MG63 (cell line): ENCODE data around the gene CDH23. TPM values are rescaled to one million over a fixed set of nuclear protein-coding genes. Genes with fewer than 3 reads are reported as not detected.
"Not testable (repeated sequence)": the region's sequence is repeated elsewhere in the genome, so short reads cannot be mapped to it uniquely, and the experiment has no call there.

Experiments
- DNase-seq: peaks from one replicate; pipeline ENCODE4 v3.0.0-alpha.2; 2020
- H3K27me3 ChIP-seq: fragments of 250-450 bp; sonication (Bioruptor Pico); 2 replicates; pipeline ENCODE4 v1.5.1; 2020; ENCODE audit warnings: mild to moderate bottlenecking, moderate library complexity
- H3K36me3 ChIP-seq: fragments of 250-450 bp; sonication (Bioruptor Pico); 2 replicates; pipeline ENCODE4 v1.5.1; 2020; ENCODE audit warnings: mild to moderate bottlenecking, moderate library complexity
- H3K4me3 ChIP-seq: fragments of 250-450 bp; sonication (Bioruptor Pico); 2 replicates; pipeline ENCODE4 v1.5.1; 2020; ENCODE audit warnings: mild to moderate bottlenecking, moderate library complexity
- H3K9me3 ChIP-seq: fragments of 250-450 bp; sonication (Bioruptor Pico); 2 replicates; pipeline ENCODE4 v1.5.1; 2020; ENCODE audit warnings: mild to moderate bottlenecking, moderate library complexity
- total RNA-seq: library from RNA; depleted of rRNA; stranded (reverse); fragments of >200 nt; shearing (Covaris generic); gene quantifications from 2 replicates; pipeline ENCODE4 v1.2.3, GENCODE V29; 2014; ENCODE audit warnings: low replicate concordance

CDH23 gene
- total RNA-seq, 1 experiment from 2014 or later: 0.07 TPM

GRCh38 chr10:71848325-71849275, 451.9 kb downstream of the CDH23 start:
- Histone ChIP-seq H3K27me3 (no peaks in the 10 kb centered on the region), H3K9me3 (no peaks in the 10 kb centered on the region), H3K36me3 (peaks cover 5% of the 10 kb centered on the region), H3K4me3 (peak overlapping the region; percentile 78; the same call in 1 of the 2 replicates)
- DNase-seq: no peak

- no peaks in the 10 kb centered on the region for H3K9me3 ChIP-seq
- peak overlapping the region; percentile 78 for H3K4me3 ChIP-seq
- no peak for DNase-seq
- peaks cover 5% of the 10 kb centered on the region for H3K36me3 ChIP-seq
- H3K27me3 ChIP-seq: no peaks in the 10 kb centered on the region
Measured at GRCh38 chr10:71849461-71849908, 452.8 kb downstream of the CDH23 start.

GRCh38 chr10:71850021-71850742, 453.5 kb downstream of the CDH23 start:
- Histone ChIP-seq H3K36me3 (peaks cover 3% of the 10 kb centered on the region), H3K27me3 (no peaks in the 10 kb centered on the region), H3K9me3 (no peaks in the 10 kb centered on the region), H3K4me3 (peak overlapping the region; percentile 78)
- DNase-seq: no peak

- H3K9me3 ChIP-seq: no peaks in the 10 kb centered on the region
- peaks cover 3% of the 10 kb centered on the region for H3K36me3 ChIP-seq
- H3K27me3 ChIP-seq: no peaks in the 10 kb centered on the region
- peak; percentile 98 for DNase-seq
- peak within 1 kb of the TSS; percentile 78 for H3K4me3 ChIP-seq
Measured at GRCh38 chr10:71850743-71851464, 454.2 kb downstream of the CDH23 start, which contains the start of gene PSAP. Gene PSAP (minus strand): TSS chr10:71851251. CDS start chr10:71851221, 30 bp downstream.

- not testable (repeated sequence) for DNase-seq, H3K36me3 ChIP-seq, H3K9me3 ChIP-seq, H3K27me3 ChIP-seq
- H3K4me3 ChIP-seq: peak overlapping the region; percentile 78
Measured at GRCh38 chr10:71851465-71852095, 454.9 kb downstream of the CDH23 start.

- no peak for DNase-seq
- Histone ChIP-seq H3K27me3 (no peaks in the 10 kb centered on the region), H3K4me3 (no peak overlapping the region), H3K36me3 (peaks cover 3% of the 10 kb centered on the region), H3K9me3 (no peaks in the 10 kb centered on the region)
Measured at GRCh38 chr10:71852355-71852937, 455.7 kb downstream of the CDH23 start.

- Histone ChIP-seq H3K27me3 (no peaks in the 10 kb centered on the region), H3K36me3 (no peaks in the 10 kb centered on the region), H3K4me3 (no peak overlapping the region), H3K9me3 (no peaks in the 10 kb centered on the region)
- no peak for DNase-seq
Measured at GRCh38 chr10:71854031-71854430, 457.3 kb downstream of the CDH23 start.

- no peak for DNase-seq
- no peaks in the 10 kb centered on the region for H3K27me3 ChIP-seq
- H3K9me3 ChIP-seq: no peaks in the 10 kb centered on the region
- no peaks in the 10 kb centered on the region for H3K36me3 ChIP-seq
- H3K4me3 ChIP-seq: no peak overlapping the region
Measured at GRCh38 chr10:71856619-71857018, 459.9 kb downstream of the CDH23 start.

- no peak for DNase-seq
- Histone ChIP-seq H3K36me3 (no peaks in the 10 kb centered on the region), H3K4me3 (no peak overlapping the region), H3K9me3 (no peaks in the 10 kb centered on the region), H3K27me3 (no peaks in the 10 kb centered on the region)
Measured at GRCh38 chr10:71857934-71858890, 461.5 kb downstream of the CDH23 start.

GRCh38 chr10:71860243-71861029, 463.7 kb downstream of the CDH23 start:
- DNase-seq: peak; percentile 99
- Histone ChIP-seq H3K4me3 (no peak overlapping the region), H3K36me3 (no peaks in the 10 kb centered on the region), H3K9me3 (no peaks in the 10 kb centered on the region), H3K27me3 (no peaks in the 10 kb centered on the region)

- no peak overlapping the region for H3K4me3 ChIP-seq
- no peaks in the 10 kb centered on the region for H3K9me3 ChIP-seq
- H3K36me3 ChIP-seq: no peaks in the 10 kb centered on the region
- H3K27me3 ChIP-seq: no peaks in the 10 kb centered on the region
- no peak for DNase-seq
Measured at GRCh38 chr10:71863203-71863602, 466.5 kb downstream of the CDH23 start.

GRCh38 chr10:71864911-71865361, 468.2 kb downstream of the CDH23 start:
- Histone ChIP-seq H3K4me3 (no peak overlapping the region), H3K36me3 (no peaks in the 10 kb centered on the region), H3K27me3 (no peaks in the 10 kb centered on the region), H3K9me3 (no peaks in the 10 kb centered on the region)
- DNase-seq: peak; percentile 76
